Spinal cord (tissue), 10 donors: ENCODE results near the gene UTP14C. TPM values are rescaled to one million over a fixed set of nuclear protein-coding genes. Genes with fewer than 3 reads are reported as not detected.

Source experiments
- DNase-seq, 6 donors: peaks; one replicate each; pipeline versions ENCODE4 v3.0.0 to v3.0.0-alpha.2; 2013 to 2015; ENCODE audit warnings: low spot score in 6 of 6, low read depth in 4 of 6
- H3K27ac ChIP-seq: one replicate; pipeline ENCODE4 v1.5.1; 2013; ENCODE audit warnings: low read depth, low read length, control low read depth
- H3K27me3 ChIP-seq: one replicate; pipeline ENCODE4 v1.6.1; 2013; ENCODE audit warnings: low read length; ENCODE audit not compliant: control insufficient read depth, insufficient read depth
- H3K36me3 ChIP-seq: one replicate; pipeline ENCODE4 v1.6.1; 2013; ENCODE audit warnings: low read length; ENCODE audit not compliant: control insufficient read depth, insufficient read depth
- H3K4me1 ChIP-seq: one replicate; pipeline ENCODE4 v1.6.1; 2013; ENCODE audit warnings: low read length; ENCODE audit not compliant: control insufficient read depth, insufficient read depth
- H3K4me3 ChIP-seq: one replicate; pipeline ENCODE4 v1.5.1; 2013; ENCODE audit warnings: low read depth, low read length, control low read depth
- H3K9me3 ChIP-seq: one replicate; pipeline ENCODE4 v1.6.1; 2013; ENCODE audit warnings: low read length; ENCODE audit not compliant: control insufficient read depth, insufficient read depth
- WGBS: methylation state at CpG from one replicate; pipeline ENCODE4 v1.1.5; 2013; ENCODE audit warnings: missing lambda C conversion rate; ENCODE audit not compliant: insufficient coverage; 5-methylcytosine and 5-hydroxymethylcytosine counted together
- polyA plus RNA-seq, 2 donors: library from polyadenylated mRNA; unstranded; fragments of 120-200 nt; gene quantifications; one replicate each; pipeline ENCODE4 v1.2.1, GENCODE V29; 2013; ENCODE audit not compliant: insufficient read length in 2 of 2
- total RNA-seq, 2 donors: library from RNA; depleted of rRNA in 1 of 2; stranded (reverse); fragments of 120-200 nt in 1 of 2; fragments of >200 nt in 1 of 2; gene quantifications; one replicate each; pipeline versions ENCODE4 v1.2.3 to v1.2.4, GENCODE V29; 2013 to 2014
- donor health status: healthy.

Gene UTP14C
- total and polyA plus RNA-seq, 4 donors: 22.2 to 33.2 (median 24.8) TPM

DNA sequence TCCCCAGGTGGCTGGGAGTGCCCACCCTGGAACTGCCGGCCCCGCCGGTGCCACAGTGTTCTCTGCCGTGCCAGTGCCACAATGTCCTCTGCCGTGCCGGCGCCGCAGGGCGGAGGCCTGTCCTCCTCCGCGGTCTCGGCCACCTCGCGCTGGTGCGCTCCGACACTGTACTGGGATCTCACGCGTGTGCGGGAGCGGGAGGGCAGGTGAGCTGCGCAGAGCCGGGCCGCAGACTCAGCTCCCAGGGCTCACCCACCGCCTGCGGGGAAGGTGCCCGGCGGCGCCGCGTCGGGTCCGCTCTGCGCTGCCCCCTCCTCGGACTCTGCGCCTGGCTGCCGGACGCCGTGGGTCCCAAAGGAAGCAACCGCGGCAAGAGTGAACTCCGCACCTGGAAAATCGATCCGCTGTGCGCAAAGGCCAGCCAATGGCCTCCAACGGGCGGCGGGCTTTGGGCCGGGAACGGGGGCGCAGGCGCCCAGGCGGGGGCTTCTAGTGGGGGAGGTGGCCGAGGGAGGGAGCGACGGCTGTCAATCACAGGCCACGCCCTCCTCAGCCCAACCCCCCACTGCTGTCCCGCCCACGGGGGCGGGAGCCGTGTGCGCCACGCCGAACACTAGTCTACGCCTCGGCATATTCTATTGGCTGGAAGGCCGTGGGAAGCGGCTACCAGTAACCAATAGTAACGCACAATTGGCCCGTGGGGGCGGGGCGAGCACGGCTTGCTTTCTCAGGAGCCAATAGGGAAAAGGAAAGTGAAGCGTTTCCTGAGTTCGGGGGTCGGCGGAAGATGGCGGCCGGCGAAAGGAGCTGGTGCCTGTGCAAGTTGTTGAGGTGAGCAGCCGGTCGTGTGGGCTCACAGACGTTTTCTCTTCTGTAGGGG, 12.6 kb upstream of the UTP14C start, which contains the start of gene ALG11:
ALG11 (plus strand) TSS at position 767 of the 880 bp plus-strand sequence; CDS start at position 788, 21 bp downstream.
- Histone ChIP-seq H3K36me3 (no peaks in the 10 kb centered on the region), H3K4me1 (peaks cover 5% of the 10 kb centered on the region), H3K27ac (peak within 1 kb of the TSS; percentile 64), H3K27me3 (no peaks in the 10 kb centered on the region), H3K4me3 (peak within 1 kb of the TSS; percentile 98), H3K9me3 (no peaks in the 10 kb centered on the region)
- WGBS: under 1% methylated on average over 76 of the region's 82 CpGs
- peak; percentile 90 to 100 (median 98) for DNase-seq

DNA sequence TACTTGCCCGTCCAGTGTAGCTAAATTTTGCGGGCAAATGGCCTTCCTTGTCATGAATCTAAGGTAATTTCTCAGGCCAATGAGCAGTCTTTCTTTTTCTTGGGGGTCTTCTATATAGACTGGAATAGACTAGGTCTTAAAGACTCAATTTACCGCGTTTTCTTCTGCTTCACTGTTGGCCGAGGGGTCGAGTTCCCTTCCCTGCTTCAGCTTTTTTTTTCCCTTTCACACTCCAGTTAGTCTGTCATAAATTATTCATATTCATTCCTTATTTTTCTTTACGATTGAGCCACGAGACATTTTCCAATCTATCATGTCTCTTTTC, 12.0 kb upstream of the UTP14C start:
- no peaks in the 10 kb centered on the region for H3K9me3 ChIP-seq
- no peak for DNase-seq
- peaks cover 5% of the 10 kb centered on the region for H3K4me1 ChIP-seq
- no peaks in the 10 kb centered on the region for H3K27me3 ChIP-seq
- H3K36me3 ChIP-seq: no peaks in the 10 kb centered on the region
- 0% methylated on average over 8 of the region's 8 CpGs for WGBS
- H3K4me3 ChIP-seq: peak overlapping the region; percentile 98
- peak overlapping the region; percentile 64 for H3K27ac ChIP-seq

DNA sequence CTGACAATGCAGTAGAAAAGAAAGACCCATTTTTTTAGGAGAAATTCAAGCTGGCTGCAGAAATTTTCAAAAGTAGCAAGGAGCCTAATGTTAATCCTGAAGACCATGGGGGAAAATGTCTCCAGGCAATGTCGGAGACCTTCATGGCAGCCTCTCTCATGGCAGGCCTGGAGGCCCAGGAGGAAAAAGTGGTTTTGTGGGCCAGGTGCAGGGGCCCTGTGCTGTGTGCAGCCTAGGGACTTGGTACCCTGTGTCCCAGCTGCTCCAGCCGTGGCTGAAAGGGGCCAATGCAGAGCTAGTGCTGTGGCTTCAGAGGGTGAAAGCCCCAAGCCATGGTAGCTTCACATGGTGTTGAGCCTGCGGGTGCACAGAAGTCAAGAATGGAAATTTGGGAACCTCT, 8.2 kb upstream of the UTP14C start:
- H3K4me1 ChIP-seq: no peaks in the 10 kb centered on the region
- WGBS: 98% methylated on average over 3 of the region's 3 CpGs
- peaks cover 12% of the 10 kb centered on the region for H3K36me3 ChIP-seq
- no peak overlapping the region for H3K4me3 ChIP-seq
- DNase-seq: no peak
- no peaks in the 10 kb centered on the region for H3K9me3 ChIP-seq
- H3K27ac ChIP-seq: no peak overlapping the region
- no peaks in the 10 kb centered on the region for H3K27me3 ChIP-seq

DNA sequence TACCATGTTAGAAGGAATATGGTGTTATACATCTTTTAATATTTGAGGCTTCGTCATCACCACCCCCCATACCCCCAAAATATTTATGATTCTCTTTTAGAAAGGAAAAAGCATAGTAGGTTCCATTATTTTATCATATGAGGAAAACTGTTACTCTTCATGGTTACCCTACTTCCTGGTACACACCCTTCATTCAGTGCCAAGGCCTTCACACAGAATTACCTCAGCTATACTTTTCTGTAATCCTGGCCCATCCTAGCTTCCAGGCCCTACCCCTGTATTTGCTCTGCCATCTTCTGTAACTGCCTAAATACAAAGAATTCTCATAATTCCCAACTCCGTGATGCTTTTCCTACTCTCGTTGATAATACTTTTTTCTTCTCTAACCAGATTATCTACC, 4.3 kb upstream of the UTP14C start:
- H3K27me3 ChIP-seq: no peaks in the 10 kb centered on the region
- no peak for DNase-seq
- peaks cover 31% of the 10 kb centered on the region for H3K36me3 ChIP-seq
- H3K27ac ChIP-seq: no peak overlapping the region
- H3K4me3 ChIP-seq: no peak overlapping the region
- no peaks in the 10 kb centered on the region for H3K4me1 ChIP-seq
- no peaks in the 10 kb centered on the region for H3K9me3 ChIP-seq
- WGBS: 100% methylated on average over 1 of the region's 3 CpGs

DNA sequence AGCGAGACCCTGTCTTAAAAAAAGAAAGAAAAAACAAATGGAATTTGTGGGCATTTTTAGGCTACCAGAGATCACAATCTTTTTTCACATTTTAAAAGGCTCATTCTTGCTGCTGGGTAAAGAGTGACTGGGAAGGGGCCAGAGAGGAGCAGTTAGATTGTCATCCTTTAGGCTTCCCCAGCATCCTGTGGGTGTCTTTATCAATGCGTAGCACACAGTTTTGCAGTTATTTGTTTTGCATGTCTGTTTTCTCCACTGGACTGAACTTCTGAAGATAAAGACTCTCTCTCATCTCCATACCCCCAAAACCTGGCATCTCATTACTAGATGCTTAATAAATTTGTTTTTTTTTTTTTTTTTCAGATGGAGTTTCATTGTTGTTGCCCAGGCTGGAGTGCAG, 2.1 kb upstream of the UTP14C start:
- Histone ChIP-seq H3K4me1 (no peaks in the 10 kb centered on the region), H3K36me3 (peaks cover 38% of the 10 kb centered on the region), H3K9me3 (no peaks in the 10 kb centered on the region), H3K27me3 (no peaks in the 10 kb centered on the region), H3K4me3 (no peak overlapping the region), H3K27ac (no peak overlapping the region)
- 100% methylated on average over 1 of the region's 2 CpGs for WGBS
- no peak for DNase-seq

DNA sequence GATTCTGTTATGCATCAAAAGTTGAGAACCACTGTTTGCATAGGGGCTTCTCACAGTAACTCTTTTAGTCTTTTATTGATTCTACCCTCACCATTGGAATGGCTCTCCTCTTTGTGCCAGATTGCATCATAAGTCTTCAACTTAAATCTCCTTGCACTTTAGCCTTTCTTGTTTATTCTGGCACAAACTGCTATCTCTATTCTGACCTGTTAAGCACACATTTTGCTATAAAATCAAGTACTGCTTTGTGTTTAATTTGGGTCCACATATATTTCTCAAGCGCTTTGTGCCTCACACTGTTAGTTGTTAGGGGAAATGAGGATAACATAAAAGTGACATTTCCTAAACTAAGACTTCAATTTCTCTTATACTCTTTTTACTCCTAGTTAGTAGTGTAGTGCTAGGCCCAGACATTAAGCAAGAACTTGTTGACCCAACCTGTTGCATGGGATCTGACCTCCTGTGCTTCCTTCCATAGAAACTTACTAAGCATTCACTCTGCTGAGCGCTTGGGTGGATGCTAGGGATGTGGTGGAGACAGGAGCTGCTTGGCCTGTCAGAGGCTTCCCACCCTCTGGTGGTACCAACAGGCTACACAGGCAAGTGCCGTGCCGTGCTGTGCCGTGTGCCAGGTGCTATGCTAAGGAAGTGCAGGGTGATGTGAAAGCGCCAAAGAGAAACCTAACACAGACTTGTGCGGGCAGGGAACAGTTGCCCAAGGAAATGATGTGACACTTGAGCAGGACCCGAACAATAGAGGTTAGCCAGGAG, 1.2 kb downstream of the UTP14C start:
- Histone ChIP-seq H3K36me3 (peaks cover 35% of the 10 kb centered on the region), H3K27me3 (no peaks in the 10 kb centered on the region)
- WGBS: 96% methylated on average over 6 of the region's 8 CpGs

DNA sequence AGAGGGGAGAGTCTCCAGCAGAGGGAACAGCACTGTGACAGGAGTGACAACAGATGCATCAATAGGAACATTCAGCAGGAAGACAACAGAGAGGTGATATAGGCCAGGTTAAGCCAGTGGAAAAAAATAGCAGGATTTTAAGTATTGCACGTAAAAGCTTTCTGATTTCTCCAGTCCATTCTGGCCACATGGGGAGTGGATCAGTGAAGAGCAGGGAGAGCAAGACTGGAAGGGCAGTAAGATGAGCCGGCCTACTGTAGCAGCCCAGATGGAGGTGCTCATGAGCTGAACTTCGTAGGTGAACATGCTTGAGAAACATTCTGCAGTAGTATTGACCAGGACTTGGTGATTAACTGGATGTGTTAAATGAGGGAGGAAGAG, 1.7 kb downstream of the UTP14C start:
- 94% methylated on average over 3 of the region's 3 CpGs for WGBS
- no peaks in the 10 kb centered on the region for H3K27me3 ChIP-seq
- no peak overlapping the region for H3K4me3 ChIP-seq
- DNase-seq: no peak
- H3K9me3 ChIP-seq: no peaks in the 10 kb centered on the region
- H3K4me1 ChIP-seq: no peaks in the 10 kb centered on the region
- no peak overlapping the region for H3K27ac ChIP-seq
- H3K36me3 ChIP-seq: peaks cover 33% of the 10 kb centered on the region

More for the DNA sequence above, 1.2 kb downstream of the UTP14C start:
- H3K4me3 ChIP-seq: no peak overlapping the region
- no peak for DNase-seq
- no peaks in the 10 kb centered on the region for H3K4me1 ChIP-seq
- H3K27ac ChIP-seq: no peak overlapping the region
- no peaks in the 10 kb centered on the region for H3K9me3 ChIP-seq

DNA sequence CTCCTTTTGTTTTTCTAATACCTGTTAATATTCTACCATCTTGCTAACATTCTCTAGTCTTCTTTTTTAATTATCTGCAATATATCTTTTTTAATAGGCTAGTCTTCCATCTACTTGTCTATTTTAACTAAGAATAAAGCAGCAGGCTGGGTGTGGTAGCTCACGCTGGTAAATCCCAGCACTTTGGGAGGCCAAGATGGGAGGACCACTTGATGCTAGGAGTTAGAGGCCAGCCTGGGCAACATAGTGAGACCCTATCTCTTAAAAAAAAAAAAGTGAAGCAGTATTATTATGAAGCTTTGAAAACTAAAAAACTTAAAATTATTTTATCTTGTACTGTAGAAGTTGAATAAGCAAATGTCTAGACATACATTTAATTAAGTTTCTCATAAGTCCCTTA, 3.3 kb downstream of the UTP14C start:
- DNase-seq: no peak
- no CpG with 5 or more reads among the region's 1 CpG for WGBS
- H3K36me3 ChIP-seq: peaks cover 19% of the 10 kb centered on the region
- no peaks in the 10 kb centered on the region for H3K9me3 ChIP-seq
- no peak overlapping the region for H3K27ac ChIP-seq
- no peaks in the 10 kb centered on the region for H3K4me1 ChIP-seq
- H3K27me3 ChIP-seq: no peaks in the 10 kb centered on the region
- H3K4me3 ChIP-seq: no peak overlapping the region

DNA sequence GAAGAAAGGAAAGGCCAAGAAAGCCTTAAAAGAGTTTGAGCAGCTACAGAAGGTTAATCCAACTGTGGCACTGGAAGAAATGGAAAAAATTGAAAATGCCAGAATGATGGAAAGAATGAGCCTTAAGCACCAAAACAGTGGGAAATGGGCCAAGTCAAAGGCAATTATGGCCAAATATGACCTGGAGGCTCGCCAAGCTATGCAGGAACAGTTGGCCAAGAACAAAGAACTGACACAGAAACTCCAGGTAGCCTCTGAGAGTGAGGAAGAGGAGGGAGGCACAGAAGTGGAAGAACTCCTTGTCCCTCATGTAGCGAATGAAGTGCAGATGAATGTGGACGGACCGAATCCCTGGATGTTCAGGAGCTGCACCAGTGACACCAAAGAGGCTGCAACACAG, 5.1 kb downstream of the UTP14C start:
- H3K9me3 ChIP-seq: no peaks in the 10 kb centered on the region
- H3K4me1 ChIP-seq: no peaks in the 10 kb centered on the region
- DNase-seq: no peak
- no peak overlapping the region for H3K4me3 ChIP-seq
- peaks cover 13% of the 10 kb centered on the region for H3K36me3 ChIP-seq
- no peaks in the 10 kb centered on the region for H3K27me3 ChIP-seq
- 98% methylated on average over 4 of the region's 4 CpGs for WGBS
- H3K27ac ChIP-seq: no peak overlapping the region
